ENCODE data around the gene NUDT1.

Gene NUDT1

GRCh38 chr7:2219606-2220005, 22.4 kb upstream of the NUDT1 start:
- no peaks in the 10 kb centered on the region for H3K9me3 ChIP-seq (ENCODE audit: control insufficient read depth, insufficient read depth, low read length)
- H4K20me1 ChIP-seq (ENCODE audit: control insufficient read depth, insufficient read depth, low read depth, low read length): no peaks in the 10 kb centered on the region; the same call in 1 of the 2 replicates
- H3K79me2 ChIP-seq (ENCODE audit: control insufficient read depth, low read length): peaks cover 31% of the 10 kb centered on the region
- H3K27me3 ChIP-seq (ENCODE audit: control insufficient read depth, low read length): no peaks in the 10 kb centered on the region
- TF ChIP-seq EZH2phosphoT487 (IDR thresholded peaks at IDR 0.05; ENCODE audit: borderline replicate concordance, low read length) (no peak), CTCF (IDR thresholded peaks at IDR 0.05; ENCODE audit: low read depth, low read length, poor library complexity, severe bottlenecking) (no peak)
- peaks cover 91% of the 10 kb centered on the region for H3K36me3 ChIP-seq (ENCODE audit: control insufficient read depth, low read length)
- no peak overlapping the region for H3K27ac ChIP-seq (ENCODE audit: low read depth, low read length)
- no peak overlapping the region for H3K4me2 ChIP-seq (ENCODE audit: low read length)
- no peaks in the 10 kb centered on the region for H3K4me1 ChIP-seq (ENCODE audit: control insufficient read depth, low read length)
- H3F3A ChIP-seq (ENCODE audit: control insufficient read depth, insufficient read depth): no peaks in the 10 kb centered on the region
- H3K9me2 ChIP-seq (replicated peaks; ENCODE audit: control insufficient read depth, low read length): no peaks in the 10 kb centered on the region
- H3K4me3 ChIP-seq (ENCODE audit: low read length): no peak overlapping the region

- no peaks in the 10 kb centered on the region for H3F3A ChIP-seq (ENCODE audit: control insufficient read depth, insufficient read depth)
- no peaks in the 10 kb centered on the region for H3K9me3 ChIP-seq (ENCODE audit: control insufficient read depth, insufficient read depth, low read length)
- H3K36me3 ChIP-seq (ENCODE audit: control insufficient read depth, low read length): peaks cover 92% of the 10 kb centered on the region
- H3K4me2 ChIP-seq (ENCODE audit: low read length): no peak overlapping the region
- no peaks in the 10 kb centered on the region for H3K9me2 ChIP-seq (replicated peaks; ENCODE audit: control insufficient read depth, low read length)
- H3K27me3 ChIP-seq (ENCODE audit: control insufficient read depth, low read length): no peaks in the 10 kb centered on the region
- H4K20me1 ChIP-seq (ENCODE audit: control insufficient read depth, insufficient read depth, low read depth, low read length): no peaks in the 10 kb centered on the region; the same call in 1 of the 2 replicates
- TF ChIP-seq EZH2phosphoT487 (IDR thresholded peaks at IDR 0.05; ENCODE audit: borderline replicate concordance, low read length): no peak
- no peak for TF ChIP-seq CTCF (IDR thresholded peaks at IDR 0.05; ENCODE audit: low read depth, low read length, poor library complexity, severe bottlenecking)
- no peaks in the 10 kb centered on the region for H3K4me1 ChIP-seq (ENCODE audit: control insufficient read depth, low read length)
- H3K79me2 ChIP-seq (ENCODE audit: control insufficient read depth, low read length): peaks cover 35% of the 10 kb centered on the region
- no peak overlapping the region for H3K27ac ChIP-seq (ENCODE audit: low read depth, low read length)
- no peak overlapping the region for H3K4me3 ChIP-seq (ENCODE audit: low read length)
Measured at GRCh38 chr7:2220030-2220429, 22.0 kb upstream of the NUDT1 start.

- Histone ChIP-seq H3K9me2 (replicated peaks; ENCODE audit: control insufficient read depth, low read length) (no peaks in the 10 kb centered on the region), H3K79me2 (ENCODE audit: control insufficient read depth, low read length) (peaks cover 40% of the 10 kb centered on the region), H3K9me3 (ENCODE audit: control insufficient read depth, insufficient read depth, low read length) (no peaks in the 10 kb centered on the region), H3K36me3 (ENCODE audit: control insufficient read depth, low read length) (peaks cover 94% of the 10 kb centered on the region), H3K4me3 (ENCODE audit: low read length) (no peak overlapping the region), H4K20me1 (ENCODE audit: control insufficient read depth, insufficient read depth, low read depth, low read length) (no peaks in the 10 kb centered on the region; the same call in 1 of the 2 replicates), H3F3A (ENCODE audit: control insufficient read depth, insufficient read depth) (no peaks in the 10 kb centered on the region), H3K4me1 (ENCODE audit: control insufficient read depth, low read length) (no peaks in the 10 kb centered on the region), H3K27ac (ENCODE audit: low read depth, low read length) (no peak overlapping the region), H3K27me3 (ENCODE audit: control insufficient read depth, low read length) (no peaks in the 10 kb centered on the region), H3K4me2 (ENCODE audit: low read length) (no peak overlapping the region)
- no peak for TF ChIP-seq CTCF (IDR thresholded peaks at IDR 0.05; ENCODE audit: low read depth, low read length, poor library complexity, severe bottlenecking)
- no peak for TF ChIP-seq EZH2phosphoT487 (IDR thresholded peaks at IDR 0.05; ENCODE audit: borderline replicate concordance, low read length)
Measured at GRCh38 chr7:2220506-2220905, 21.5 kb upstream of the NUDT1 start.

Measured in DOHH2 (cell line).